ENCODE data around the gene CEP41.

CEP41 gene

DNA sequence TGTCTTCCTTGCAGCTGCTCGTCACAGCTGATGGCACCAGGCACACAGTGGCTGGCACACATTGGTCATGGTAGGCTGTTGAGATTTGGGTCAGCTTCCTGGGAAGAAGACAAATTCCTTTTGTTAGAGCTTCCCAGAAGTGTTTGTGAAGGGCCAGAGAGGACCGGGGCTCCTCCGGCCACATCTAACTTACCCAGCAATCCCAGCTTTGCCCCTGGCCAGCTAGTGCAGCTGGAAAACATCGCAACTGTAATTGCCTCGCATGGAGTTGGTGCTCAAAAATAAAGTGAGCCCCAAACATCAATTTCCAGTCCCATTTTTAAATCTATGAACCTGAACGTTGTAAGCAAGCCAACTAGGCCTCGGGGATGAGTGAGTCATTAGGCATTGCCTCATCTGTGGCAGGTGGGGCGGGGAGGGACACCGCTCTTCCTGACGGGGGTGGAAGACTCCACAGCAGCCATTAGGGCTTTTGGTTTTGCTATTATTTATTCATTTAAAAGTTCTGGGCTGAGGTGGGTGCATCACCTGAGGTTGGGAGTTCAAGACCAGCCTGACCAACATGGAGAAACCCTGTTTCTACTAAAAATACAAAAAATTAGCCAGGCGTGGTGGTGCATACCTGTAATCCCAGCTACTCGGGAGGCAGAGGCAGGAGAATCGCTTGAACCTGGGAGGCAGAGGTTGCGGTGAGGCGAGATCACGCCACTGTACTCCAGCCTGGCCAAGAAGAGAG, 83.8 kb downstream of the CEP41 start:
- peak; percentile 64 for DNase-seq (ENCODE audit: extremely low read depth, low read depth)
- TF ChIP-seq, protein P1, sequence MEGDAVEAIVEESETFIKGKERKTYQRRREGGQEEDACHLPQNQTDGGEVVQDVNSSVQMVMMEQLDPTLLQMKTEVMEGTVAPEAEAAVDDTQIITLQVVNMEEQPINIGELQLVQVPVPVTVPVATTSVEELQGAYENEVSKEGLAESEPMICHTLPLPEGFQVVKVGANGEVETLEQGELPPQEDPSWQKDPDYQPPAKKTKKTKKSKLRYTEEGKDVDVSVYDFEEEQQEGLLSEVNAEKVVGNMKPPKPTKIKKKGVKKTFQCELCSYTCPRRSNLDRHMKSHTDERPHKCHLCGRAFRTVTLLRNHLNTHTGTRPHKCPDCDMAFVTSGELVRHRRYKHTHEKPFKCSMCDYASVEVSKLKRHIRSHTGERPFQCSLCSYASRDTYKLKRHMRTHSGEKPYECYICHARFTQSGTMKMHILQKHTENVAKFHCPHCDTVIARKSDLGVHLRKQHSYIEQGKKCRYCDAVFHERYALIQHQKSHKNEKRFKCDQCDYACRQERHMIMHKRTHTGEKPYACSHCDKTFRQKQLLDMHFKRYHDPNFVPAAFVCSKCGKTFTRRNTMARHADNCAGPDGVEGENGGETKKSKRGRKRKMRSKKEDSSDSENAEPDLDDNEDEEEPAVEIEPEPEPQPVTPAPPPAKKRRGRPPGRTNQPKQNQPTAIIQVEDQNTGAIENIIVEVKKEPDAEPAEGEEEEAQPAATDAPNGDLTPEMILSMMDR (IDR thresholded peaks at IDR 0.05; ENCODE audit: low read depth, low read length): no peak

DNA sequence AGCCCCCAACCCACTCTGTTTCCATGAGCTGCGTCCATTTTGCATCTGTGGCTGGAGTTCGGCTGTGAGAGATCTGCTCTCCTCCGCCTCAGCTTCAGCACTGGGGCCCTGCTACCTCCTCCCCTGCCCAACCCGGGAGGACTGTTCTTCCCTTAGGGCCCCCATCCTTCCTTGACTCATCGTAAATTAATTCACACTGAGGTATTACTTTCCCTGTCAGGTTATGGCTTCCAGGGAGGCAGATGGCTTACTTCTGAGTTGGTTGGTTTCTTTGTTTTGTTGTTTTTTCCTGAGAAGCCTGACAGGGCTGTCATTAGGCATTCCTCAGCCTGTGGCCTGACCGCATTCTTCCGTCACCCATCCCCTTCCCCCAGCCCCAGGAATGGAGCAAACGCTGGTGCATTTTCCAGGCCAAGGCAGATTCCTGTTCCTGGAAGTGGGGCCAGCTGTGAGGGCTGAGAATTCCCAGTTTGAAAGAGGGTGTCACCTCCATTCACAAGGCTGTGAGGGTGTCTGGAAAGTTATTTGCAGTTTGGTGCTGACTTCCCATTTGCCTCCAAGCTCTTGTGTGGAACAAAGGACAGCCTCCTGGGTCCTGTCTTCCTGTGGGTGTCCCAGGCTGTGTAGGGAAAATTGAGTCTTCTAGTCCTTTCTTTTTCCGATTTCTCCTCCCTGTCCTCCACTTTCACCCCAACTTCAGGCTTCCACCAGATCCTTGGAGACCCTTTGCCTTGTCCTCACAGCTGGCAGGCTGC, 84.5 kb downstream of the CEP41 start:
- TF ChIP-seq, protein P1 (IDR thresholded peaks at IDR 0.05; ENCODE audit: low read depth, low read length): no peak
- DNase-seq (ENCODE audit: extremely low read depth, low read depth): peak; percentile 78

DNA sequence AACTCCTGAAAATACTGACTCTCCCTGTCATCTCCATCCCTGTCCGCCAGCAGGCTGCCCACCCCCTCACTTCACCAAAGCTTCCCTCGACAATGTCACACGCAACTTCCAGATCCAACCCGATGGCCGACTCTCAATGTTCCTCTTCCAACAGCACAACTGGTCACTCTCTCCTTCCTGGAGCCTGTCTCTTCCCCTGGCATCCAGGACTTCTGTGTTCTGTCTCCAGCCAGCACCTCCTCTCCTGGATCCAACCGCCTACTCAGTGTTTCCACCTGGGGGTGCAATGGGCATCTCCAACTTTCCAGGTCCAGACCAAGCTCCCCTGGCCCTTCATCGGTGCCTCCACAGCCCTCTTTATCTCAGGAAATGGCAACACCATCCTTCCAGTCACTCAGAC, 87.6 kb downstream of the CEP41 start:
- DNase-seq (ENCODE audit: extremely low read depth, low read depth): no peak
- TF ChIP-seq, protein P1 (IDR thresholded peaks at IDR 0.05; ENCODE audit: low read depth, low read length): no peak; the same call in 1 of the 2 replicates

DNA sequence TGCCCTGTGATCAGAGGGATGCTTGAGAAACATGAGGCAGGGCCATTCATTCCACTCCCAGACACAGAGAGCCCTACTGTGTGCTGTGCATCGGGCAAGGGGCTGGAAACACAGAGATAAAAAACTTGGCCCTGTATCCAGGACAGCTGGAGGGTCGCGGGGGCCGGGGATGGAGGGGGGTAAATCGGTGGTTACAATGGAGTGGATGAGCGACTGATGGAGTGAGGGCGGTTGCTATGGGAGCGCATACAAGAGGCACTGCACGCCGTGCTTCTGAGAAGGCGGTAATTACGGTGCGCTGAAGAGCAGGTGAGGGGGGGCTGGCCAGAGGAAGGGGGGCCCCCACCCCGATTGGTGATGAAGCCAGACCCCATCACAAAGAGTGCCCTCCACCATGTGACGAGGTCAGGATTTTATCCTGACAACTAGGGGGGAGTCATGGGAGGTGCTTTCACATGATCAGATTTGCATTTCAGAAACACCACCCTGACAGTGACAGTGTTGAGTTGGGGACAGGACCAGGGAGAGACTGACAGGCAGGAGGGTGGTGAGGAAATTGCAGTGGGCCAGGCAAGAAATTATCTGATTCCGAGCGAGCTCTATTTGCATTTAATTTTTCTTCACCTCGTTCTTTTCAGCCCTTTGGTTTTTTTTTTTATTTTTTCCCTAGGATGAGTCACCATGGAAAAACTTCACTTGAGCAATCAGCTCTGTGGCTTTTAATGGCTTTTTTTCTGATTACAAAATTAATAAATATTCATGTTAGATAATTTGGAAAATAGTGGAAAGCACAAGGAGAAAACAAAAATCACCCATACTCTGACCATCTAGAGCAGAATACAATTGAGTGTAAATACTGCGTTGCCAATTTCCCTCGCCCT, 88.4 kb downstream of the CEP41 start:
- DNase-seq (ENCODE audit: extremely low read depth, low read depth): no peak
- TF ChIP-seq, protein P1 (IDR thresholded peaks at IDR 0.05; ENCODE audit: low read depth, low read length): no peak

DNA sequence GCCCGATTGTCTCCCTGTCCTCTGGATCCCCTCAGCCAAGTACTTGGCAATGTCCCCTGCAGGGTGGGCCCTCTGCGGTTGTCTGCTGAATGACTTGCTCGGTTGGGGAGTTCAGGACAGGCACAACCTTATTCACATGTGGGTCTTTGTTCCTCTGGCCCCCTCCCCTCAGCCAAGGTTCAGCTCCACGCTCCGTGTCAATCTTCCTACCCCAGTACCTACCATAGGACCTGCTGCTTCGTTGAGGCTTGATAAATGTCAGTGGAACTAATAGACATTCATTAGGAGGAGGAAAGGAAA, 89.1 kb downstream of the CEP41 start:
- TF ChIP-seq, protein P1 (IDR thresholded peaks at IDR 0.05; ENCODE audit: low read depth, low read length): no peak
- DNase-seq (ENCODE audit: extremely low read depth, low read depth): no peak

DNA sequence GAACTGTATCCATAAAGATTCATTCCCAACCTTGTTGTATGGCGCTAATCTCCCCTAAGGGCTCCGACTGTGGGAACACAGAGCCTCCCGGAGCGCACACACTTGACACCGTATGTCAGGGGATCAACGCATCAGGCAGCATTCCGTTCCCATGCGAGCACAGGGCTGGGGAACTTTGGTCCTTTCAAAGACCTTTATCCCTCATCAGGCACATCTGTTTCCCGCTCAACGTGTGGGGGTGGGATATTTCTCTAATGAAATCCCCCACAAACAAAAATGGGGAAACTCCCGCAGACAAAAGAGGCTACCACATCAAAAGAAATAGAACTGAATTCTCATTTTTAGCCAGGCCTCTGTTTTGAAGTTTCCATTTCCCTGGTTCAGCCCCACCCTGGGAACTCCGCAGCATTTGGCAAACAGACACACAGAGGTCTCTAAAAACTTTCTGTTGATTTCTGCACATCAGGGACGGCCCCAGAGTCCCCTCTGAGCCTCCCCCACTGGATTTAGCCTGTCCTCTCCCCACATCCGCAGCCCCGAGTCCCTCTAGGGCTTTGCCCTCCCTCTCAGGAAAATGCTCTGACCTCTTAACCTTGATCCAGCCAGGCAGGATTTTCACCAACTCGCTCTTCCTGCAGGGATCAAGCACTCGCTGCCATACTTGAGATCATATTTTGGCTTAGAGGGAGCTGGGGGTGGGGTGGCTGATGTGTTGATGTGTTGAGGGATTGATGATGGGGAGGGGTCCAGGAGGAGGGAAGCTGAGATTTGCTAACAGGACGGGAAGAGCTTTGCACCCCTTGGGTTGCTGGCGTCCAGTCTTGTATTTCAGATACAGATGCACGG, 89.6 kb downstream of the CEP41 start:
- DNase-seq (ENCODE audit: extremely low read depth, low read depth): no peak
- TF ChIP-seq, protein P1 (IDR thresholded peaks at IDR 0.05; ENCODE audit: low read depth, low read length): no peak
